NK-92 (cell line): ENCODE results near the gene ZNF423.

Experiments used
- DNase-seq: peaks from one replicate; lab custom pipeline; 2025; ENCODE audit not compliant: unreplicated experiment; lab: John Stamatoyannopoulos, UW

Gene ZNF423

DNA sequence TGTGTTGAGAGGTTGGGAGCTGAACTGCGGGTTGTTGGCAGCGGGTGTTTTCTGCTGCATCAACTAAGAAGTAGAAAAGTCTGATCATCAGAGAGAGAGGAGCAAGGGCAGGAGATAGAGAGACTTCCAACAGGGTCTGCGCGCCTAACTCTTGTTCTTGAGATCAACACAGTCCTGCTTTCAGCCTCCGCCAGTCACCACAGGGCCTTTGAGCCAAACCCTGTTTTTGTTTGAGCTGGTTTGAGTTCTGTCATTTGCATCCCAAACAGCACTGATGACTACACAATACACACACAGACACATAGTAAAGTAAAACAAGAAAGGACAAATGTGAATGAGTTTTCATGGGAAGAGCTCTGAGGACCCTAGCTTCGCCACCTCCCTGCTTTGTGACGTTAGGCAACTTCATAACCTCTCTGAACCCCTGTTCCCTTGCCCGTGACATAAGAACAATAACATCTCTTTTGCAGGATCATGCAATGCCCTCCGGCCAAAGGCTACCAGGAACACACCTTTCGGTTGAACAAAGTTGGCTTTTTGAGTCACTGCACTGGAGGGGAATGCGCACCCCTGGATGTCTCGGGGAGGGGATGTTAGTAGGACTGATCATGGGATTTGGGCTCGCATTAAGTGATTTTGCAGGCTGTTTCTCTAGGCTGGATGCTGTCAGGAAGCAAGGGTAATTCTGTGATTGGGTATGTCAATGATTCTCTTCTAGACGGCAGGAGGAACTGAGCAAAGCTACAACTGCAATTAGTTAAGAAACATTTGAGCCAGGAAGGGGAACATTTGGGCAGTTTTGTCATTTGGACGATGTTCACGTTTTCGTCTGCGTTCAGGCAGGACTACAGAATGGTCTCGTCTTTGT lies 390.0 kb downstream of the ZNF423 start:
- DNase-seq = no peak

DNA sequence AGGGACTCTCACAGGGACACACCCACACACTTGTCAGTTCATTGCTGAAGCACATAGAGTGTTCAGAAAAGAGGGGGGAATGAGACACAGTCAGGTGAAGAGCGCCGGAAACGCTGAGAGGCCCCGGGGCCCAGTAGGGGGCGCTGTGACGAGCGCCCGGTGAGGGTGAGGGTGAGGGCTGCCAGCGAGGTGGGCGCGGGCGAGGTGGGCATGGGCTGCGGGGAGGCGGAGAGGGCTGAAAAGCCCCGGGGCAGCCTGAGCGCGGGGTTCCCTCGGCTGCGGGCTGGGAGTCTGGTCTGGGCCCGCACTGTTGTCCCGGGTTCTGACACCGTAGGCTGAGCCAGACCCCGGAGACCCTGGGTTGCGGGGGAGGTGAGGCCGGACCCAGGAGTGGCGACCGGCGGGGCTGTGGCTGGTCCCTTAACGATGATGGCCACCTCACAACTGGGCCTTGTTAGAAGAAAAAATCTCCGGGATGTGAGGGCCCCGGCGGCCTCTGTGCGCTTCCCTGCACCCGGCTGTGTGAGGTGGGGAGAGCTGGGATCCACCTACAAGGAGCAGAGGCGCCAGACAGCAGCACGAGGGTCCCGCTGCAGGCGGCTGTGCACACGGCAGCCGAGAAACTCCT lies 390.9 kb downstream of the ZNF423 start:
- no peak for DNase-seq

DNA sequence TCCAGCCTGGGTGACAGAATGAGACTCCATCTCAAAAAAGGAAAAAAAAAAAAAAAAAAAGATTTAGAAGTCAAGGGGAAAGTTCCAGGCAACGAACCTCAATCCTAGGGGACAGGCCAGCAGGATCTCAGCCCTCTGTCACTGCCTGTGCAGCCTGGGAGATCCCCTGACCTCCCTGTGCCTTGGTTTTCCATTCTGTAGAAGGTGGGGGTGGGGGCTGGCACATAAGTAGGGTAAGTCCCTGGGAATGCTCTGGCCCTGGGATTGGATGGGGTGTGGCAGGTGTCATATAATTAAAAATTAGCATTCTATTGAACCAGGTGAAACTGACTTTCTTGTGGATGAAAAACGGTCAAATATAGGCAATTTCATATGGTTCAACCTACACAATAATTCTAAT lies 391.8 kb downstream of the ZNF423 start:
- no peak for DNase-seq

DNA sequence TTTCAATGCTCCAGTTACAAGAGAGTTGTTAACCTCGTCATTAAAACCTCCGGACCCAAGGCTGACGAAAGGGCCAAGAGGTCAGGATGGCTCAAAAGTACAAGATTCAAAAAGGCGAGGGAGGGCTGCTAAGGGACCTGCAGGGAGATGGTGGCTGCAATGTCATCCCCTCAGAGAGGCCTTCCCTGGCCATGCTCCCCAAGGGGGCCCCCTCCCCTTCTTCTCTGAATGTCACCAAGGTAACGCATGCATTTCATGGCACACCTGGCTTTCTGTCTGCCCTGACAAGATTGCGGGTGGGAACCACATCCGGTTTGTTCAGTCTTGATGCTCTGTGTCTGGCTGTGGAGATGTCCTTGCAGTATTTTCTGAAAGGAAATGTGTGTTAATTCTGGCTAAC lies 392.4 kb downstream of the ZNF423 start:
- DNase-seq = peak; percentile 36

DNA sequence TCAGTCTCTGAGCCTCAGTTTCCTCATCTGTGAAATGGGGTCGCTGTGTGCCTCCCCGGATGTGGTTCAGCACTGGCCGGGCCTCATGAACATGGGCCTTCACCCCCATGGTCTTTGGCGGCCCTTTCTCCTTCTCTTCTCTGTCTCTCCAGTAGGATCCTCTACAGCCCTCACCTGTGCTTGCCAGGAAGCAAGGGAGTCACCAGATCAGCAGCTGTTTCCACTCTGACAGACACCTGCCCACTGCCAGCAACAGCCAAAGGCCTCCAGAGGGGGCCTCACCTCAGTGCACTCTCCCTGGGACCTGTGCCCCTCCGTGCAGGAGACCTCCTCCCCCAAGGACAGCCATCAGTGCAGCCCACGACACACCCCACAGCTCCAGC lies 392.9 kb downstream of the ZNF423 start:
- DNase-seq = no peak

DNA sequence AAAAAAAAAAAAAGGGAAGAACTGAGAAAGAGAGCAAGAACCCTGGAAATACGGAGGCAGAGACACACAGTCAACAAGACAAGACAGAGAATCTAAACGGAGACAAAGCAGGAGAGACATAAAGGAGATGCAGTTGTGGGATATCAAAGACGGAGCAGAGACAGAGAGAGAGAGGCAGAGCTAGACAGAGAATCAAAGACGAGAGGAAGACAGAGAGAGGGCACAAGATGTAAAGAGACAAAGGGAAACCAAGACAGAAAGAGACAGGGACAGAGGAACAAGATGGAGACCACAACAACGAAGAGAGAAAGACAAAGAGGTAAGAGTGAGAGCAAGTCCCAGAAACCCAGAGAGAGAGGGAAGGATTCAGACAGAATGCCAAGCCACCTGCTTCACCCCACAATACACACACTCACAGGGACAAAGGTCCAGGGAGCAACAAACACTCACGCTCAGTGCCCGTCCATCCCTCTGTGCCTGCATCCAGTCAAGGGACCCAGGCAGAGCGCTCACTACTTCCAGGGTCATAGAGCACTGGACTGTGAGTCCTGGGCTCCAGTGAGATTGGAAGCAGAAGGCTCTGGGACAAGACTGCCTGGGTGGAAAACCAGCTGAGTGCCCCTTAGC lies 393.4 kb downstream of the ZNF423 start:
- DNase-seq = no peak

DNA sequence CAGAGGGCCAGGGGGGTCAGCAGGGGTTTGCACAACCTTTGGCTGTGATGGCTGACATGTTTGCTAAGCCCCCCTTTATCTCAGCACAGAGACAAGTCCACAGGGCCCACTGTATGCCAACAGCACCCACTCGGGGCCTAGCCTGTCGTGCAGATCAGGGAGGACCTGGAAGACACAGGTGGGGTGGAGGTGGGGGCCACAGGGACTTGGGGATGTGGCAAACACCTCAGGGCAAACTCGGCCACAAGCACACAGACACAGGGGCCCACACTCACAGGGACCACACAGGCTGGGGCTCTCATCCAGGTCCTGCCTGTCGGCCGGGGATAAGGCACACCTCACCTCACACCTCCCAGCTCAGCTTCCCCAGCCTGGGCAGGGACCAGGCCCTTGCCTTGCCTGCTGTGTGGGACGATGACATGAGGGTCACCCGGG lies 394.4 kb downstream of the ZNF423 start:
- no peak for DNase-seq

DNA sequence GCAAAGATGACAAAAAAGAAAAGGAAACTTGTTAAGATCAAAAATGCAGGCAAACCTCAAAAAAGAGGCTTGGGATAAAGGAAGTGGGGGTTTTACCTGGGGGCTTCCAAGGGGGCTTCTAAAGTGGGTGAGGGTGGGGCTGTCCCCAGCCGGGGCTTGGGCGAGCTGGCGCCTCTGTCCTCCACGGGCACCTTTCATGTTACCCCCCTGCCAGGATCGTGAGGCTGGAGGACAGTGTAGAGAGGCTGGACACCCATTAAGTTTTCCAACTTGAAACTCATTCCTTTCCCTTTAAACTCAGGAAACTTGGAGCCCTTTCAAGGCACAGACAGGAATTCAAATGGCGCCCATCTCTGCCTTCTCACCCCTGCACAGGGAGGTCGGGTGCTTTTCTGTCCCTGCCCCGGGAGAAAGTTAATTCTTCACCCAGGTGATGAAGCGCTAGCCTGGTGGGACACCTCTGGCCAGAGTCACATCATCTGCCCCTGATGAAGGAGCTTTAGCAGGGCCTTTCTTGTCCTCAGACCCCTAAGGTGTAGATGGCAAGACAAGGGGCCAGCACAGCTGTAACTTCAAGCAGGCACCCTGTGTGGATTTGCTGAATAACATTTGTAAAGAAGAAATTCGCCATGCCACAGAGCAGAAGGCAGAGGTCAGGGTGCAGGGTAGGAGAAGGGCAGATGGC lies 395.0 kb downstream of the ZNF423 start:
- DNase-seq = no peak

DNA sequence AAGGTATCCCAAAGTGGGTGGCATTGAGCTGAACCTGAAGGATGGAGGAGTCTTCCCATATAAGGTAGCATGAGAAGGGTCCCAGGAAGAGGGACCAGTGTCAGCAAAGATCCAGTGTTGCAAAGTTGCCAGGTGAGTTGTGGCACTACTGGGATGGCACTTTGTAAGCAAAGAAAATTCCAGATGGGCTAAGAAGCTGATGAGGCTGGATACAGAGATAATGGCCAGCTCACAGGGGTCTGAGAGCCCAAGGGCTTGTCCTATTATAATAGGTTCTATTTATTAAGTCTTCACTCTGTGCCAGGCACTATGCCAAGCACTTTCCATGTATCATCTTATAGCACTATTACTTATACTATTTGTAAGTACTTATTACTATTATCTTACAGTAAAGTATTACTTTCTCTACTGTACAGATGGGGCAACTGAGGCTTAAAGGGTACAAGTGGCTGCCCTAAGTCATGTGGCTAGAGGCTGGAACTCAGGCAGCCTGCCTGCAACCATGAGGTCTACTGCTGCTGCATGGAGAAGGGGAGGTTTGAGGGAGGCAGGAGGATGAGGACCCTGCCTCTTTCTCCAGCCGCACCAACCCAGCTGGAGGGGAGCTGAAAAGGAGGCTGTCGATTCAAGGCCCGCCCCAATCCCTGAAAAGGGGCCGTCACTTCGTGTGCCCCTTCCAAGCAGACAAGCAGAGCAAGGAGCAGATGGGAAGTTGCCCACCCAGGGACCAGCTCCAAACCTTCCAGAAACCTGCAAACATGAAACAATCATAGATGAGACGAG lies 395.8 kb downstream of the ZNF423 start:
- DNase-seq = no peak

DNA sequence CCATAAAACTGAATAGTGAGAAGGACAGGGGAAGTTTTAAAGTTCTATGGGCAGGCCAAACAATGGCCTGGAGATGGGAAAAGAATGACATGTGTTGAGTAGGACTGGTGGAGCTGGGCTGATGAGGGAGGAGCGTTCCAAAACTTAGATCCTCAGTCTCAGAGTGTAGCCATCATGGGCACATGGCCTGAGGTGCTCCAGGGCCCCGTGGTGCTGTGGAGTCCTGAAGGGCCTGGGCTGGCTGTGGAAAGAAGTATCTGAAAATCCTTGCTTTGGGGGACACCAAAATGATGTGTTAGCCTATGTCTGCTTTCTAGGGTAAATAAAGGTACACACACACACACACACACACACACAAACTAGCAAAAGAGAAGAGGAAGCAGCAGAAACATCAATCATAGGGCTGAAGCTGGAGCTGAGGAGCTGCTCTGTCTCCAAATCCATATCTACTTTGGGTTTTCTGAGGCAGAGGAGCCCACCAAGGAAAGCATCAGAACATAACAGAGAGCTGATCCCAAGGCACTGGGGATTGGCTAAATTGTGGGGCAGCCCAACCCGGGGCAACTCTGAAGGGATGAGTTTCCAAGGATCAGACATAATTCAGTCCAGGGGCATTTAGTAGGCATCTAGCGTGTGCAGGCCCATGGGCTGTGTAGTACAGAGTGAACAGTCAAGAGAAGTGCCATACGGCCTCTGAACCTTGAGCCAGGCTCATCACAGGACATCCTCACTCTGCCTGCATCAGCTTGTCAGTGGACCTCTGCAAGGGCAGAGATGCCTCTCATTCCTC lies 397.1 kb downstream of the ZNF423 start:
- DNase-seq = no peak

DNA sequence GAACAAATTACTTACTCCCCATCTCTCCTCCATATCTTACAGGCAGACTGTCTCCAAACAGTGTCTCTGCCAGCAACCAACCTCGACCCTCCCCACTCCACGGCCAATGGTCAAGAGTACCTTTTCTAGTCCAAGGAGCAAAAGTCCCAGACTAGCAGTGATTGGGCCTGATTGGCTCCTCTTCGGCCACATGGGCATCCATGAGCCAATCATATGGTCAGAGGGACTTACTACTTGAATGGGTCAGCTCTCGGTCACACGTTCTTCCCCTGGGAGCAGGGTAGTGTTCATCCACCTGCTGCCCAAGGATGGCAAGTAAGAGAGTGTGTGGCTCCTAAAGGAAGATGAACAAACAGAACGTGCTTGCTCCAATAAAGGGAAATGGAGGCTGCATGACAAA lies 397.7 kb downstream of the ZNF423 start:
- no peak for DNase-seq

DNA sequence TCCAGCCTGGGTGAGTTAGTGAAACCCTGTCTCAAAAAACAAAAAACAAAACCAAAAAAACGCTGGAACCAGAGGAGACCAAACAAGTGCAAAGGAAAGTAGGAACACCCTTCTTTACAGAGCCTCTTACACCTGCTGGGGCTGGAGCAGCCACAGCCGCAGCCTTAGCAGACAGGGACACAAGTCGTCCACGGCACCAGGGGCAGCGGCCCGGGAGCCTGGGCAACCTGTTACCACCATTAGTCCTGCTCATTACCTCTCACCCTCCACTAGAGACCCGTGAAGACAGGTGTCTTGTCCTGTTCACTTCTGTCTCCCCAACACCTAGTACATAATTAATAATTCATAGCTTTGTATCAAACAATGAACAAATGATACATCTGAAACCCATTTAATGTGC lies 398.7 kb downstream of the ZNF423 start:
- DNase-seq = no peak

DNA sequence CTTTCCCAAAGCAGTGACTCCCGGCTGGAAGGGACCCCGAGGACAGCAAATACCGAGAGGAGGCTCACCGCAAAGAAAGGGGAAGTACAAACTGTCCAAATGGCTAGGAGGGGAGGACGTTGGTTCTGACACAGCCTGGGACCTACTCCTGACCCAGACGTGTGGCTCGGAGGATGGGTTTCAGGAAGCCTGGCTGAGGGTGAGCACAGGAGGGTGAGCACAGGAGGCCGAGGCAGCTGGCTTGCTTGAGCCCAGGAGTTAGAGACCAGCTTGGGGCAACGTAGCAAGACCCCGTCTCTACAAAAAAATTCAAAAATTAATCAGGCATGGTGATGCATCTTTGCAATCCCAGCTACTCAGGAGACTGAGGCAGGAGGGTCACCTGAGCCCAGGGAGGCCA lies 399.1 kb downstream of the ZNF423 start:
- no peak for DNase-seq

DNA sequence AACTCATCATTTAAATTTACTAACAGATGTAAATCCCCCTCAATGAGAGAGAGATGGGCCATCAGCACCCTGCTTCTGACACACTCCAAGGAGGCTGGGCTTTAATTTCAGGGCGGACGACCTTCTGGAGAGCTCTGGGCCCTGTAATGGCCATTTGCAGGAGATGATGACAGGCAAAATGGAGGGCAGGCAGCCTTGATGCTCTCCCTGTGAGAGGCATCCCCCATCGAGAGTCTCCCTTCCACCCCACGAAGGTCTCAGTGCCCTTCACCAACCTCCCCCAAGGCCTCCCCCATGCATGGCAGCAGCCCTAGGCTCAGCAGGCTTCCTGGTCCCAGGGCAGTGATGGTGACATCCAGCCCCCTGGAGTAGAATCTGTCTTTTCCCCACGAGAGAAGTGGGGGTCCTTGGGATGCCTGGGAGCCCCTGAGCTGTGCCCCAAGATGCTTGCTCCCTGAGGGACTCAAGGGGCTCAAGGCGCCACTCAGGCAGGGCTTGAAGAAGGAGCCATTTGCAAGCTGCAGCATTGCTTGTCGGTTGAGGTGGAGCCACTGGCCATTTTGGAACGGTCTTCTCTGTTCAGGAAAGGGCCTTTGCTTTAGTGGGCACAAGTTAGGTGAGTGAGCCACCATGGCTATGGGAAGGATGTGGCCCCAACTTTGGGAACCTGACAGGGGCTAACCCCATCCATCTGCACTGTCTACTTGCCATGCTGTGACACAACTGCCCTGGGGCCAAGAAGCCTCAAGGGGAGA lies 399.7 kb downstream of the ZNF423 start:
- DNase-seq = no peak

DNA sequence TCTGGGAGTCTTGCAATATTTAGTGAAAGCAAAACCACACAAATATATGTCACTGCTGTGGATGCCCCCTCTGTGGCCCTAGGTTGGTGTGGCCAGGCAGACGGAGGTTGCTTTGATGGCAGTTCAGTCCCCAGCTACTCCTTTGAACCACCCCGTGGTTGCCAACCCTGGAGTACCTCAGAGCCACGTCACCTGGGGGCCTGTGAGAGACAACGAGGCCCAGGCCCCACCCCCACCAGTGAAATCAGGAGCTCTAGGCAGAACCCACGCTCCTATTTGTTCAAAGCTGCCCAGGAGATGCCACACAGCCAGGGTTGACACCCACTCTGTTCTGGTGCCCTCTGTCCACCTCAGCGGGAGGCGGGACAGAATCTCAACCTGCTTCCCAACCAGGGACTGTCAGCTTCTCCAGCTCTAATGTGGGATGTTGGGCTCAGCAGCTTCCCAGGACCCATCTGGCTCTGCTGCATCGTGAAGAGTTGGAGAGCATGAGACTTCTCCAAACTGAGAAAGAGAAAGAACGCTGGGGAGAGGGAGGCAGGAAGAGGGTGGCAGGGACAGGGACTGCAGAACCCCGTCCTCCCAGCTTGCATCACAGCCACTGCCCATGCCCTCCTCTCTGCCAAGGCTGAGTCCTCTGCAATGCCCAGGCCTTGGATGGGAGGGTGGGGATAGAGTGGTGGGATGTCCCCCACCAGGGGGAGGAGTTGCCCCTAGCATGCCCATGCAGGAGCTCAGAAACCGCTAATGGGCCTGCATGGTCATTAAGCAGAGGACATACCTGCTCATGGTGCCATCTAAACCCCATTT lies 400.5 kb downstream of the ZNF423 start:
- no peak for DNase-seq

DNA sequence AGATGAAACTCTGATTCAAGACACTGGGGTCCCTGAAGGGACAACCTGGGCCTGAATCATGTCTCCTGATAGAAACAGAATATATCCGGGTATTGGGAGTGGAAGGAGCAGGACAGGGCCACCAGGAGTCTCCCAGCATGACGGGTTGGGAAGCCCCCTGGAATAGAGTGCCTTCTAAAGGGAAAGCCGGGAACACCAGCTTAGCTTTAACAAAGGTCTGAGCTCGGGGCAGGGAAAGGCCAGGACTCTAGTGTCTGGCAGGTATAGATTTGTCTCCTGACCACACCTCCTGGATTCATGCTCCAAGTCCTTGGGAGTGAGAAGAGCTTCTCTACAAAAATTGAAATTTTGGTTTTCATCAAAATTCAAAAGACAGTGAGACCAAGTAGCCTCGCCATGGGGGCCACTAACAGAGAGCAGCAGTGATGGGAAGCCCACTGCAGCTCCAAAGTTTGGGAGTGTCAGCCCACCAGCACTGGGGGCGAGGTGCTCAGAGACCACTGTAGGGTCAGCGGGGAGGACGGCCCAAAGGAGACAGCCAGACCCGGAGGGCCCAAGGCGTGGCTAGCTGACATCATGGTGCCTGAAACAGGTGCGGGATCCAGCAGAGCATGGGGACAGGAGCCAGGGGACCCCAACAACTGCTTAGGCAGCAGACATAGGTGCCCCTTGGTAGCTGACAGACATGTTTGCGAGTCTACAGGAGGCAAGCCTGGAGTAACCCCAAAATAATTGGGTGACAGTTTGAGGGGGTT lies 401.3 kb downstream of the ZNF423 start:
- no peak for DNase-seq

DNA sequence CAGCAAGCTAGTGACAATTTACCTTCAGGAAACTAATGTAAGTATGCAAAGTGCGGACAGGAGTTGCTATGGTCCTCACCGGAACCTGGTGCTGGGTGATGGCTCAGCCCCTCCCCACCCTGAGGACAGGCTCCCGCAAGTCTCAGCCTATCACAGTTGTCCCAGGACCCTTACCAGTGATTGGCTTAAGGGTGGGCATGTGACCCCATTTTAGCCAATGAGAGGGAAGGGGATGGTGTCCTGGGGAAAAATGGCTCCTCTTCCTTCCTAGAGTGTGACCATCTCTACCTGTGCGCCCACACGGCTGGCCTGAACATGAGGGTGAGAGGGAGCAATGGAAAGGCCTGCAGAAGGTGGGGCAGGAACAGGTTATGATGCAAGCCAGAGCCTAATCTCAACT lies 401.9 kb downstream of the ZNF423 start:
- no peak for DNase-seq

DNA sequence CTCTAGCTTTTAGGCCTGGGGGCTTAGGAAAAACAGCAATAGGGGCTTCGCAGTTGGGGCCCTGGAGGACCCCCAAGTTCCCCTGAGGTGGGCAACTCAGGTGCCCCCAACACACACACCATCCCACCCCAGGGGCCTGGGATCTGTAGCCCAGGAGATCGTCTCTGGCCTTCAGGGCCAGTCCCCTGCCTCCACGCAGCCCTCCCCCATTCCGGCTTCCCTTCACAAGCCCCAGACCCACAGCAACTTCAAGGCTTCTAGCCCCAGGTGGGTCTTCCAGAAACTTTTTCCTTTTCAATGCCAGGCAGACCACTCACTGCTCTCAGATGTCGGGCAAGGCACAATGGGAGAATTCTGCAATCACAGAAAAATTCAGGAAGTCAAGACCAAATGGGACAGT lies 402.9 kb downstream of the ZNF423 start:
- DNase-seq = no peak
